Measurements from ENCODE around the gene CLCN7. TPM values are rescaled to one million over a fixed set of nuclear protein-coding genes. Genes with fewer than 3 reads are reported as not detected.

Gene CLCN7
- total and polyA plus RNA-seq, 4 experiments from 2014 or later, result 18.1 to 111 (median 67.3) TPM

GRCh38 chr16:1460602-1461138 is 14.2 kb downstream of the CLCN7 start:
- no peaks in the 10 kb centered on the region for H3K9me3 ChIP-seq (ENCODE audit: control insufficient read depth in 1 of 2, low read length in 2 of 2)
- no peak overlapping the region for H3K4me3 Mint-ChIP-seq
- no peak overlapping the region for H3K27ac Mint-ChIP-seq
- ChIA-PET POLR2A (ENCODE audit: partially characterized antibody) (no interaction called here), CTCF (ENCODE audit: partially characterized antibody) (no interaction called here)
- H3K36me3 ChIP-seq (ENCODE audit: insufficient read depth, low read length), result peaks cover 12% of the 10 kb centered on the region
- no peak overlapping the region for H3K27ac ChIP-seq (ENCODE audit: low read depth, low read length)
- no peaks in the 10 kb centered on the region for H3K27me3 Mint-ChIP-seq
- H3K4me1 Mint-ChIP-seq, result peaks cover 0 to 2% (median 0%) of the 10 kb centered on the region in 4 donors
- no peaks in the 10 kb centered on the region for H3K9me3 Mint-ChIP-seq
- H3K27me3 ChIP-seq (ENCODE audit: insufficient read depth, low read length), result no peaks in the 10 kb centered on the region
- intact Hi-C loops (cut with micrococcal nuclease), result no loop called here
- no peak overlapping the region for H3K4me3 ChIP-seq (ENCODE audit: low read length in 2 of 2)
- no peak for DNase-seq
- no peaks in the 10 kb centered on the region for H3K4me1 ChIP-seq (ENCODE audit: insufficient read depth, low read length)
- peaks cover 8 to 17% of the 10 kb centered on the region in 2 donors for H3K36me3 Mint-ChIP-seq

- peaks cover 8 to 17% of the 10 kb centered on the region in 2 donors for H3K36me3 Mint-ChIP-seq
- H3K4me3 Mint-ChIP-seq, result no peak overlapping the region
- no peaks in the 10 kb centered on the region for H3K9me3 ChIP-seq (ENCODE audit: control insufficient read depth in 1 of 2, low read length in 2 of 2)
- no peaks in the 10 kb centered on the region for H3K9me3 Mint-ChIP-seq
- no peak overlapping the region for H3K27ac Mint-ChIP-seq
- H3K4me1 Mint-ChIP-seq, result peaks cover 0 to 2% (median 0%) of the 10 kb centered on the region in 4 donors
- ChIA-PET POLR2A (ENCODE audit: partially characterized antibody) (no interaction called here), CTCF (ENCODE audit: partially characterized antibody) (no interaction called here)
- H3K36me3 ChIP-seq (ENCODE audit: insufficient read depth, low read length), result peaks cover 12% of the 10 kb centered on the region
- no peak overlapping the region for H3K27ac ChIP-seq (ENCODE audit: low read depth, low read length)
- intact Hi-C loops (cut with micrococcal nuclease), result no loop called here
- DNase-seq, result no peak
- no peak overlapping the region for H3K4me3 ChIP-seq (ENCODE audit: low read length in 2 of 2)
- H3K27me3 Mint-ChIP-seq, result no peaks in the 10 kb centered on the region
- no peaks in the 10 kb centered on the region for H3K27me3 ChIP-seq (ENCODE audit: insufficient read depth, low read length)
- H3K4me1 ChIP-seq (ENCODE audit: insufficient read depth, low read length), result no peaks in the 10 kb centered on the region
These were observed 14.9 kb downstream of the CLCN7 start for GRCh38 chr16:1459967-1460366.

- Histone ChIP-seq H3K27me3 (ENCODE audit: insufficient read depth, low read length) (no peaks in the 10 kb centered on the region), H3K36me3 (ENCODE audit: insufficient read depth, low read length) (peaks cover 12% of the 10 kb centered on the region), H3K27ac (ENCODE audit: low read depth, low read length) (no peak overlapping the region), H3K9me3 (ENCODE audit: control insufficient read depth in 1 of 2, low read length in 2 of 2) (no peaks in the 10 kb centered on the region), H3K4me1 (ENCODE audit: insufficient read depth, low read length) (no peaks in the 10 kb centered on the region), H3K4me3 (ENCODE audit: low read length in 2 of 2) (no peak overlapping the region)
- H3K27me3 Mint-ChIP-seq, result no peaks in the 10 kb centered on the region
- intact Hi-C loops (cut with micrococcal nuclease), result no loop called here
- ChIA-PET CTCF (ENCODE audit: partially characterized antibody) (no interaction called here), POLR2A (ENCODE audit: partially characterized antibody) (no interaction called here)
- H3K4me1 Mint-ChIP-seq, result peaks cover 0 to 2% (median 0%) of the 10 kb centered on the region in 4 donors
- H3K4me3 Mint-ChIP-seq, result no peak overlapping the region
- H3K9me3 Mint-ChIP-seq, result no peaks in the 10 kb centered on the region
- peaks cover 6 to 20% of the 10 kb centered on the region in 2 donors for H3K36me3 Mint-ChIP-seq
- H3K27ac Mint-ChIP-seq, result peak overlapping the region in 1 of 7 donors; percentile 84
- no peak for DNase-seq
These were observed 15.9 kb downstream of the CLCN7 start for GRCh38 chr16:1458977-1459341.

- peaks cover 5 to 21% of the 10 kb centered on the region in 2 donors for H3K36me3 Mint-ChIP-seq
- H3K27ac Mint-ChIP-seq, result peak overlapping the region in 1 of 7 donors; percentile 84
- H3K4me1 Mint-ChIP-seq, result peaks cover 0 to 2% (median 0%) of the 10 kb centered on the region in 4 donors
- H3K4me3 Mint-ChIP-seq, result no peak overlapping the region
- DNase-seq, result no peak
- Histone ChIP-seq H3K36me3 (ENCODE audit: insufficient read depth, low read length) (peaks cover 17% of the 10 kb centered on the region), H3K9me3 (ENCODE audit: control insufficient read depth in 1 of 2, low read length in 2 of 2) (no peaks in the 10 kb centered on the region), H3K4me1 (ENCODE audit: insufficient read depth, low read length) (no peaks in the 10 kb centered on the region), H3K27me3 (ENCODE audit: insufficient read depth, low read length) (no peaks in the 10 kb centered on the region), H3K27ac (ENCODE audit: low read depth, low read length) (no peak overlapping the region), H3K4me3 (ENCODE audit: low read length in 2 of 2) (no peak overlapping the region)
- CTCF ChIA-PET (ENCODE audit: partially characterized antibody), result no interaction called here
- POLR2A ChIA-PET (ENCODE audit: partially characterized antibody), result no interaction called here
- intact Hi-C loops (cut with micrococcal nuclease), result no loop called here
- no peaks in the 10 kb centered on the region for H3K27me3 Mint-ChIP-seq
- no peaks in the 10 kb centered on the region for H3K9me3 Mint-ChIP-seq
These were observed 16.4 kb downstream of the CLCN7 start for GRCh38 chr16:1458336-1458976.

GRCh38 chr16:1457489-1458245 is 17.2 kb downstream of the CLCN7 start:
- no peak for DNase-seq
- H3K9me3 Mint-ChIP-seq, result no peaks in the 10 kb centered on the region
- H3K27me3 ChIP-seq (ENCODE audit: insufficient read depth, low read length), result no peaks in the 10 kb centered on the region
- CTCF ChIA-PET (ENCODE audit: partially characterized antibody), result no interaction called here
- H3K4me3 Mint-ChIP-seq, result no peak overlapping the region
- no peaks in the 10 kb centered on the region for H3K9me3 ChIP-seq (ENCODE audit: control insufficient read depth in 1 of 2, low read length in 2 of 2)
- peaks cover 17% of the 10 kb centered on the region for H3K36me3 ChIP-seq (ENCODE audit: insufficient read depth, low read length)
- no peak overlapping the region for H3K27ac ChIP-seq (ENCODE audit: low read depth, low read length)
- no peak overlapping the region for H3K4me3 ChIP-seq (ENCODE audit: low read length in 2 of 2)
- H3K27ac Mint-ChIP-seq, result no peak overlapping the region
- no peaks in the 10 kb centered on the region for H3K4me1 ChIP-seq (ENCODE audit: insufficient read depth, low read length)
- intact Hi-C loops (cut with micrococcal nuclease), result no loop called here
- H3K4me1 Mint-ChIP-seq, result peaks cover 0 to 2% (median 0%) of the 10 kb centered on the region in 4 donors
- POLR2A ChIA-PET (ENCODE audit: partially characterized antibody), result no interaction called here
- H3K36me3 Mint-ChIP-seq, result peaks cover 2 to 24% of the 10 kb centered on the region in 2 donors
- no peaks in the 10 kb centered on the region for H3K27me3 Mint-ChIP-seq

GRCh38 chr16:1456951-1457350 is 17.9 kb downstream of the CLCN7 start:
- intact Hi-C loops (cut with micrococcal nuclease), result no loop called here
- DNase-seq, result no peak
- no peaks in the 10 kb centered on the region for H3K27me3 ChIP-seq (ENCODE audit: insufficient read depth, low read length)
- ChIA-PET CTCF (ENCODE audit: partially characterized antibody) (no interaction called here), POLR2A (ENCODE audit: partially characterized antibody) (no interaction called here)
- H3K36me3 ChIP-seq (ENCODE audit: insufficient read depth, low read length), result peaks cover 17% of the 10 kb centered on the region
- Mint-ChIP-seq H3K4me1 (peaks cover 0 to 2% (median 0%) of the 10 kb centered on the region in 4 donors), H3K36me3 (peaks cover 3 to 23% of the 10 kb centered on the region in 2 donors), H3K27me3 (no peaks in the 10 kb centered on the region), H3K27ac (no peak overlapping the region), H3K4me3 (no peak overlapping the region), H3K9me3 (no peaks in the 10 kb centered on the region)
- no peaks in the 10 kb centered on the region for H3K9me3 ChIP-seq (ENCODE audit: control insufficient read depth in 1 of 2, low read length in 2 of 2)
- no peak overlapping the region for H3K4me3 ChIP-seq (ENCODE audit: low read length in 2 of 2)
- H3K4me1 ChIP-seq (ENCODE audit: insufficient read depth, low read length), result no peaks in the 10 kb centered on the region
- H3K27ac ChIP-seq (ENCODE audit: low read depth, low read length), result no peak overlapping the region

- H3K27ac ChIP-seq (ENCODE audit: low read depth, low read length), result no peak overlapping the region
- H3K27ac Mint-ChIP-seq, result no peak overlapping the region
- H3K27me3 Mint-ChIP-seq, result no peaks in the 10 kb centered on the region
- H3K9me3 ChIP-seq (ENCODE audit: control insufficient read depth in 1 of 2, low read length in 2 of 2), result no peaks in the 10 kb centered on the region
- H3K4me1 Mint-ChIP-seq, result no peaks in the 10 kb centered on the region
- no peak for DNase-seq
- peaks cover 6% of the 10 kb centered on the region for H3K36me3 ChIP-seq (ENCODE audit: insufficient read depth, low read length)
- no peaks in the 10 kb centered on the region for H3K4me1 ChIP-seq (ENCODE audit: insufficient read depth, low read length)
- H3K36me3 Mint-ChIP-seq, result peaks cover 6 to 23% of the 10 kb centered on the region in 2 donors
- H3K4me3 Mint-ChIP-seq, result no peak overlapping the region
- H3K9me3 Mint-ChIP-seq, result no peaks in the 10 kb centered on the region
- POLR2A ChIA-PET (ENCODE audit: partially characterized antibody), result no interaction called here
- no peaks in the 10 kb centered on the region for H3K27me3 ChIP-seq (ENCODE audit: insufficient read depth, low read length)
- no peak overlapping the region for H3K4me3 ChIP-seq (ENCODE audit: low read length in 2 of 2)
- intact Hi-C loops (cut with micrococcal nuclease), result no loop called here
- CTCF ChIA-PET (ENCODE audit: partially characterized antibody), result no interaction called here
These were observed 19.3 kb downstream of the CLCN7 start for GRCh38 chr16:1455190-1456171.
